GM10248 (cell line): ENCODE measurements around the gene EPS8L1.

Experiments
- CTCF ChIA-PET: fragments of 300-600 bp; sonication (Branson Sonifier 250); formaldehyde crosslinking; extraction: SDS; loops from one replicate; lab custom pipeline; 2021; ENCODE audit warnings: antibody characterized with exemption; lab: Yijun Ruan, JAX
- POLR2A ChIA-PET: fragments of 350-650 bp; sonication (Branson Sonifier 250); formaldehyde crosslinking; extraction: SDS; loops from one replicate; lab custom pipeline; 2020; ENCODE audit warnings: antibody characterized with exemption; lab: Yijun Ruan, JAX
- DNase-seq: peaks from one replicate; pipeline ENCODE4 v3.0.0; 2012; ENCODE audit errors: extremely low spot score
- CTCF ChIP-seq: IDR thresholded peaks from 2 replicates; pipeline ENCODE4 v1.5.1; 2012; ENCODE audit warnings: mild to moderate bottlenecking, low read depth; ENCODE audit errors: extremely low read depth, missing control alignments, control extremely low read depth

EPS8L1 gene

DNA sequence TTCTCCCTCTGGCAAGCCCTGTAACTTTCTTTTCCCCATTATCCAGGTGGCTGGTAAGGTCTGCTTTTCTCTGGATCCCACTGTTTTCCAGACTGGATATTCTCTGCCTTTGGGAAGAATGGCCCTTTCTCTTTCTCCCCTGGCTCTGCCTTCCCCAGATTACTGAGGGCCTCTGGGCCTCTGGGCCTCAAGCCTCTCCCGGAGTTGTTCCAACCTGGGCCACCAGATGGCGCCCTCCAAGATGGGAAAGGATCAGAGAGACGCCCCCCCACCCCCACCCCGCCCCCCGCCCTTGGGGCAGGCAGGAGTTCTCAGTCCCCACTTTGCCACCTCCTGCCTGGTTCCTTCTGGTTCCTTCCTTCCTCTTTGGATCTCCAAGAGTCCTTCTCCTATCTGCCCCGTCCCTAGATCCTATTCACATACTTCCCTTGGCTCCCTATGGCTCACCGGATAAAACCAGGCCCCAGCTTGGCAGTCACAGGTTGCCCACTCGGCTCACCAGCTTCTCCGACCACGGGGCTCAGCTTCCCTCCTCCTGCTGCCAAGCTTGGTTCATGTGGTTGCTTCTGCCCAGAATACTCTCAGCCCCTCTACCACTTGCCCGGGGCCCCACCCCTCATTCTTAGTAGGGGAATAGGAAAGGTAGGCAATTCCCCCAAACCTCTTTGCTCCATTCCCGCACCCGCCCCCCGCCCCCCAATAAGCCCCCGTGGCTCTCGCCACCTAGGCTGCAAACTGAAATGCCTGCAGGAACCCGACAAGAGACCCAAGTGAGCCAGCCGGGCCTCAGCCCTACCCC, 13.1 kb downstream of the EPS8L1 start:
- peak; percentile 81 for DNase-seq
- peak; percentile 66 for TF ChIP-seq CTCF
- ChIA-PET CTCF (interaction anchor here (0.6 to 3.2 kb wide), 27 partner anchors 9 to 415 kb away, joined by 3 to 40 read pairs (median 4); partner anchors contain the start of genes EPS8L1, PPP1R12C, TMEM150B and TMEM238), POLR2A (interaction anchor here (1.0 kb wide), 1 partner anchor 314 kb away, joined by 3 read pairs; no protein-coding TSS in a partner anchor)

- POLR2A ChIA-PET = no interaction called here
- no peak for DNase-seq
- CTCF ChIA-PET = interaction anchor here (0.8 to 3.2 kb wide), 13 partner anchors 10 to 236 kb away, joined by 3 to 40 read pairs (median 9); partner anchors contain the start of genes EPS8L1 and TMEM150B
- no peak for TF ChIP-seq CTCF
These were observed 13.8 kb downstream of the EPS8L1 start for GRCh38 chr19:55089342-55089944.

- ChIA-PET CTCF (interaction anchor here (1.2 to 3.2 kb wide), 3 partner anchors 15 to 53 kb away, joined by 4 to 40 read pairs (median 25); no protein-coding TSS in a partner anchor), POLR2A (no interaction called here)
- no peak for TF ChIP-seq CTCF
These were observed 14.9 kb downstream of the EPS8L1 start for GRCh38 chr19:55090564-55090963.

GRCh38 chr19:55091126-55091910, 15.6 kb downstream of the EPS8L1 start:
- TF ChIP-seq CTCF = no peak
- ChIA-PET CTCF (no interaction called here), POLR2A (no interaction called here)
- DNase-seq = no peak

More at GRCh38 chr19:55090564-55090963, 14.9 kb downstream of the EPS8L1 start:
- DNase-seq = no peak

- DNase-seq = no peak
- POLR2A ChIA-PET = no interaction called here
- CTCF ChIA-PET = no interaction called here
- TF ChIP-seq CTCF = no peak
These were observed 16.3 kb downstream of the EPS8L1 start for GRCh38 chr19:55091955-55092354.
